Ishikawa (cell line): ENCODE results near the gene CACNA1C.

Experiments used
- EGR1 ChIP-seq: IDR thresholded peaks from 2 replicates; pipeline ENCODE4 v1.6.1; 2012
- EP300 ChIP-seq: IDR thresholded peaks from 2 replicates; pipeline ENCODE4 v1.6.1; 2012; ENCODE audit warnings: borderline replicate concordance
- FOXM1 ChIP-seq: IDR thresholded peaks from 2 replicates; pipeline ENCODE4 v1.6.1; 2012; ENCODE audit warnings: low read depth, borderline replicate concordance
- MAX ChIP-seq: IDR thresholded peaks from 2 replicates; pipeline ENCODE4 v1.6.1; 2012
- RAD21 ChIP-seq: IDR thresholded peaks from 2 replicates; pipeline ENCODE4 v1.6.1; 2012; ENCODE audit warnings: low read depth
- REST ChIP-seq: IDR thresholded peaks from 2 replicates; pipeline ENCODE4 v1.6.1; 2012; ENCODE audit warnings: low read depth, mild to moderate bottlenecking
- TCF12 ChIP-seq: IDR thresholded peaks from 2 replicates; pipeline ENCODE4 v1.6.1; 2012; ENCODE audit warnings: low read depth
- YY1 ChIP-seq: IDR thresholded peaks from 2 replicates; pipeline ENCODE4 v1.6.1; 2012; ENCODE audit warnings: low read depth

GRCh38 chr12:2018391-2018790, 34.4 kb upstream of the CACNA1C start:
- TF ChIP-seq EP300 (no peak), YY1 (no peak), REST (no peak), FOXM1 (no peak), EGR1 (no peak), MAX (no peak), RAD21 (no peak), TCF12 (no peak)
